NOMO-1 treated with dmso at 0.1 percent for 144 hours (cell line): ENCODE data around the gene NUP93.
A peak's percentile ranks its signal among the peaks of the same experiment; 100 is the strongest.

Source experiments
- DNase-seq: peaks from one replicate; lab custom pipeline; 2025; ENCODE audit not compliant: unreplicated experiment; lab: John Stamatoyannopoulos, UW

The NUP93 gene

DNA sequence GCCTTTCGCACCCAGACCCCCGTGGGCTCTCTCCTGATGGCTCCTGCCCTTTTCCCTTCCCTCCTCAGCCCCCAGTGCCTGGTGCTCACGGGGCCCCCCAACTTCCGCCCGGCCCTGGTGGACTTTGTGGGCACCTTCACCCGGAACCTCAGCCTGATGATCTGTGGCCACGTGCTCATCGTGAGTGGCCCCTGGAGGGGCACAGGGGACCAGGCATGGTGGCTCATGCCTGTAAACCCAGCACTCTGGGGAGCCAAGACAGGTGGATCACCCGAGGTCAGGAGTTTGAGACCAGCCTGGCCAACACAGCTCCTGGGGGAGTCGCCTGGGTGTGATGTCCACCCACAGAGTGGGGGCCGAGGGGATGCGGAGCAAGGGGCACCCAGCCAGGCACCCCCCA lies 156.4 kb downstream of the NUP93 start:
- DNase-seq: no peak

DNA sequence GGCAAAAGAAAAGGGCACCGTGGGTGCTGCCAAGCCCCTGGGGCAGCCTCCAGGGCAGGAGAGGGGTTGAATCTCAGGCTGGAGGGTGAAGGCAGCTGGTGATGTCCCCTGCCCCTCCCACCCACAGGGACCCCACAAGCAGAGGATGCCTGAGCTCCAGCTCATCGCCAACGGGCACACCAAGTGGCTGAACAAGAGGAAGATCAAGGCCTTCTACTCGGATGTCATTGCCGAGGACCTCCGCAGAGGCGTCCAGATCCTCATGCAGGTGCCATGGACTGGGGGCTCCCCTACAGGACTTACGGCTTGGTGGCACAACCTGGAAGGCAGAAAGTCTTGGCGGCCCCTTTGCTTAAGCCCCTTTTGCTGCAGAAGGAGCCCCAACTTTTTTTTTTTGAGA lies 156.9 kb downstream of the NUP93 start:
- no peak for DNase-seq

DNA sequence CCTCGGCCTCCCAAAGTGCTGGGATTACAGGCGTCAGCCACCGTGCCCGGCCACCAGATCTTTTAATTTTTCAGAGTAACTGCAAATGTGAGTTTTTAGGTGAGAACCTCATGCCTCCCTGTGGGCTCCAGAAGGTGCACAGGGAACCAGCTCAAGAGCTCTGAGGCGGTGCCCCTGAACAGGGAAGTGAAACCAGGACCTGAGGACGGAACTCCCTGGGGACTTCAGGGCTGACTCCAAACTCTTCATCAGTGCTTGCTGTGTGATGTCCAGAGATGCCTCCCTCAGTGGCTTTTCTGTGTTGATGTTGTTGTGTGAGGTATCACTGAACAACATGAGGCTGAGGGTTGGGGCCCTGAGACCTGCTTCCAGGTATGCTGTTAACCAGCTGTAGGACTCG lies 158.9 kb downstream of the NUP93 start:
- peak; percentile 75 for DNase-seq

DNA sequence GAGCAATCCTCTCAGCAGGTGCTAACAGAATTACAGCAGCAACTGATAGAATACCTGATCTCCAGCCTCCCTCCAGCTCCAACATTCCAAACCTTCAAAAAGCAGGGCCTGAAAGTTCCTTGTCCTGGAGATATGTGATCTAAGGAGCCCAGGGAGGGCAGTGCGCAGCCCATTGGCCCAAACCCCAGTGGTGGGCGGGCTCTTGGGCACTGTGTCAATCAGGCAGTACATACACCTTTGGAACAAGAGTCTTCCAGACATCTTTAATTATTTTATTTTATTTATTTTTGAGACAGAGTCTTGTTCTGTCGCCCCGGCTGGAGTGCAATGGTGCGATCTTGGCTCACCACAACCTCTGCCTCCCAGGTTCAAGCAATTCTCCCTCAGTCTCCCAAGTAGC lies 159.3 kb downstream of the NUP93 start:
- DNase-seq: no peak

DNA sequence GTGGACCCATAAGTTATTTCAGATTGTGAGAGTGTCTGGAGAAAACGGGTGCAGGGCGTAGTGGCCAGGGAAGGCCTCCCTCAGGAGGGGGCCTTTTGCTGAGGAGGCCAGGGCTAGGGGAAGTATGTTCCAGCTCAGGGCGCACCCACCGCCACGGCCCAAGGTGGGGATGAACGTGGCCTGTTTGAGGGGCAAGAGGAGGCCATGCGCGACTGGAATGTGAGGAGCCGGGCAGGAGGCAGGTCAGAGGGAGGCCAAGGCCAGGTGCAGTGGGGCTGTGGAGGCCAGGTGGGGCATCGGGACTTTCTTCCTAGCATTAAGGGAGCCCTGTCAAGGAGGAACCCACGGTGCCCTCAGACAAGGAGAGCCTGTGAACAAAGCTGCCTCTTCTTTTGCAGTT lies 161.8 kb downstream of the NUP93 start:
- no peak for DNase-seq

DNA sequence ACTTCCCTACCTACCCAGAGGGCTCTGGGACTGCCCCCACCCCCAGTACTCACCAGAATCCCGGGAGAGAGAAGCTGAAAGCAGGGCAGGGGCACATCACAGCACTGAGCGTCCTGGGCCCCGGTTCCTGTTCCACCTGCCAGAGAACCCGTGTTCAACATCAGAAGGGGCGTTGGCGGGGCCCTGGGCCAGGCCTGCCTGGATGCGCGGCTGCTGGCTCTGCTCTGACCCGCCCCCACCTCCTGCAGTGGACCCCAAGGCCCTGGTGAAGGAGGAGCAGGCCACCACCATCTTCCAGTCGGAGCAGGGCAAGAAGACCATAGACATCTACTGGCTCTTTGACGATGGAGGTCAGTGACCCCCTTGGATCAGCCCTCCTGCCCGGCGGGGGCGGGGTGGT lies 162.8 kb downstream of the NUP93 start:
- DNase-seq: no peak

DNA sequence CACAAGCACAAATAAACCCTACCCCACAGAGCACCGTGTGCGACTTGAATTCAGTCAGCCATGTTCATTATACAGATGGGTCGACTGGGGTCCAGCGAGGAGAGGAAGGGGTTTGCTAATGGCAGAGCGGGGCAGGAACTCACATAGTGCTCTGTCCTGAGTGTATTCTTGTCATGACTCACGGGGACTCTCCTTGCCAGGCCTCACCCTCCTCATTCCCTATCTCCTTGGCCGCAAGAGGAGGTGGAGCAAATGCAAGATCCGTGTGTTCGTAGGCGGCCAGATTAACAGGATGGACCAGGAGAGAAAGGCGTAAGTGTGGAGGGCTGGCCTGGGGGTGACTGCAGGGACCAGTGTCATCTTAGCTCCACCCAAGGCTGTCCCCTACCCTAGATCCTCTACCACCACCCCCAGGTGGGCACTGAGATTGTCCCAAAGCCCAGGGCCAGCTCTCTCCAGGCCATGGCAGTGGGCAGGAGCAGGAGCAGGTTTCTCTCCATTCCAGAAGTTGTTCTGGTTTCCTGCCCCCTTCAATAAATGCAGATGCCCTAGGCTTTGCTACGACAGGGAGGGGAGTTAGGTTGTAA lies 164.5 kb downstream of the NUP93 start:
- no peak for DNase-seq

DNA sequence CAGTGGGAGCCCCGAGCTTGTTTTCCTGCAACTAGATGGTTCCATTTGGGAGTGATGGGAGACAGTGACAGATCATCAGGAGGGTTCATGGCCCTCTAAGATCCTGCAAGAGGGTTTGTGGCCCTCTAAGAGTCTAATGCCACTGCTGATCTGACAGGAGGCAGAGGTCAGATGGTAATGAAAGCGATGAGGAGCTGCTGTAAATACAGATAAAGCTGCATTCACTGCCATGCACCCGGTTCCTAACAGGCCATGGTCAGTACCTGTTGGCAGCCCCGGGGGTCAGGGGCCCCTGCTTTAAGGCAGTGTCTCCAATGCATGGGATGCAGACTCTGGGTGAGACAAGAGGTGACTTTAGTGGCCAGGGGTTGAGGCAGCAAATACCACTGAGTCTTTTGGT lies 165.9 kb downstream of the NUP93 start:
- no peak for DNase-seq

DNA sequence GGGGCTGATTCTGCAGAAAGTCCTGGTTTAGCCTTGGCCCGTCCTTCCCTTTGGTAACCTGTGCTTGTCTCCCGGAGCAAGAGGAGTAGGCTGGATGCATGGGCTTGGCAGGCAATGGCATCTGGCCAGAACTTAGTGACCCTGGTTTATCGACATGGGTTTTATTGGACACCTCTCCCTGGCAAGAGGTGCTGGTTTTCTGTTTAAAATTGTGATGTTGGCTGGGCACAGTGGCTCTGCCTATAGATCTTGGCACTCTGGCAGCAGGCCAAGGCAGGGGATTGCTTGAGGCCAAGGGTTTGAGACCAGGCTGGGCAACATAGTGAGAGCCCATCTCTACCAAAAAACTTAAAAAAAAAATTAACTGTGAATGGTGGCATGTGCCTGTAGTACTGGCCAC lies 166.3 kb downstream of the NUP93 start:
- DNase-seq: no peak

DNA sequence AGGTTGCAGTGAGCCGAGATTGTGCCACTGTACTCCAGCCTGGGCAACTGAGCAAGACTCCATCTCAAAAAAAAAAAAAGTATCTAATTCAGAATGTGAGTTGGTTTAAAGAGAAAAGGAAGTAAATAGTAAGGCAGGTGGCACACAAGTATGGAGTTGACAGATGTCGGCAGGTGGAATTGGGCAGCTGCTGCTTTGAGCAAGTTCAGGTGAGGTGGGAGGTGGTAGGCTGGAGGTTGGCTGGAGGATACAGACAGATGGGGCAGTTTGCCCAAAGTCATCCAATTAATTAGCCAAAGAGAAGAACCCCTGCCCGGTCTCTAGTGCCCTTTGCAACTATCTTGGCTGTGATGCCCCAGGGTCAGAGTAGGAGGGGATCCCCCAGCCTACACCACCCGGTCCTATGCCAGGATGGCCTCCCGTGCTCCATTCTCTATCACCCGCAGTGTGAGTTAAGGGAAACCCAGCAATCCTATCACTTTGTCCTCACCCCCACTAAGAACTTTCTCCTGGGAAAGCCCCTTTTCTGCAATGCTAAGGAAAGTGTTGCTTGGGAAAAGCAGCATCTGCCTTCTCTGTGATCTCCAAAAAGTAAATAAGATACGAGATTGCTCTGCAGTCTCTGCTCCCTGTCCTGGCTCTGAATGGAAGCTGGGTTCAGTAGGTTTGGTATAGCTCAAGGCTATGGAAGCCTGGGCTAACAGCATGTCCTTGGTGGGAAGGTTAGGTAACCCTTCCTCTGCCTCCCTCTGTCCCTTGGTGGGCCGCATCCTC lies 167.3 kb downstream of the NUP93 start:
- DNase-seq: no peak

DNA sequence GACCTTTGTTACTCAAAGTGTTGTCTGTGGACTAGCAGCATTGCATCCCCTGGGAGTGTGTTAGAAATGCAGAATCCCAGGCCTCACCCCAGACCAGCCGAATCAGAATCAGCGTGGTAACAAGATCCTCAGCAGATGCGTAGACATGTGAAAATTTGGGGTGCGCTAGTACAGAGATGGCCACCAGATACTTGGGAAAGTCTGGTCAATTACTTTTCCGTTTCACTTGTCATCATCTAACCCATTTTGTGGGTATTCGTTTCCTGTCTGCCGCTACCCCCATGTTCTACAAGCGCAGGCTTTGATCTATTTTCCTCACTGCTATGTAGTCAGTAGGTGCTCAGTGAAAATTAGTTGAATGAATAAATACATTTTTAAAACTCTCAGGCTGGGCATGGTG lies 168.9 kb downstream of the NUP93 start:
- no peak for DNase-seq
